Measurements from ENCODE around the gene PLPPR1. TPM values are rescaled to one million over a fixed set of nuclear protein-coding genes. Genes with fewer than 3 reads are reported as not detected.

Gene PLPPR1
- total RNA-seq, 1 donor from 2014 or later: 12.2 TPM

DNA sequence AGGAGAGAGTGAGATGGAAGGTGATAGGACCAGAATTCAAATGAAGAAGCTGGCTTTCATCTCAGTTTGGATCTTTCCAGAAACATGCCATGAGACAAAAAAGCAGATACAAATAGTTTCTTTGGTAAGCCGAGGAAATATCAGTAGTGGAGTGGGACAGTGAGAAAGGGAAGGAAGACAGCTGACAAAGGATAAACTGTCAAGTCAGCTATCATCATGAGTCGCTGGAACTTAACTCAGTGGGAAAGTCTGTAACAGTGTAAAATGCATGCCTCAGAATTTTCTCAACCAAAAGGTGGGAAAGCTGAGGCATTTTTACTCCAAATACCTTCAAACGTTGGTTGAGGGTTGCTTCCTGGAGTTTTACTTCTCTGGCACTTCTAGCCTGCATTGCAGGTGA, 129.8 kb downstream of the PLPPR1 start:
- H3K4me3 Mint-ChIP-seq (ENCODE audit: low read depth): no peak overlapping the region
- no peaks in the 10 kb centered on the region for H3K9me3 Mint-ChIP-seq (ENCODE audit: low read depth)
- peaks cover 2% of the 10 kb centered on the region for H3K4me1 Mint-ChIP-seq (ENCODE audit: low read depth)
- H3K27ac Mint-ChIP-seq: no peak overlapping the region
- no peaks in the 10 kb centered on the region for H3K36me3 Mint-ChIP-seq (ENCODE audit: insufficient read depth)
- DNase-seq (ENCODE audit: low spot score, unreplicated experiment): no peak
- TF ChIP-seq, protein P1, sequence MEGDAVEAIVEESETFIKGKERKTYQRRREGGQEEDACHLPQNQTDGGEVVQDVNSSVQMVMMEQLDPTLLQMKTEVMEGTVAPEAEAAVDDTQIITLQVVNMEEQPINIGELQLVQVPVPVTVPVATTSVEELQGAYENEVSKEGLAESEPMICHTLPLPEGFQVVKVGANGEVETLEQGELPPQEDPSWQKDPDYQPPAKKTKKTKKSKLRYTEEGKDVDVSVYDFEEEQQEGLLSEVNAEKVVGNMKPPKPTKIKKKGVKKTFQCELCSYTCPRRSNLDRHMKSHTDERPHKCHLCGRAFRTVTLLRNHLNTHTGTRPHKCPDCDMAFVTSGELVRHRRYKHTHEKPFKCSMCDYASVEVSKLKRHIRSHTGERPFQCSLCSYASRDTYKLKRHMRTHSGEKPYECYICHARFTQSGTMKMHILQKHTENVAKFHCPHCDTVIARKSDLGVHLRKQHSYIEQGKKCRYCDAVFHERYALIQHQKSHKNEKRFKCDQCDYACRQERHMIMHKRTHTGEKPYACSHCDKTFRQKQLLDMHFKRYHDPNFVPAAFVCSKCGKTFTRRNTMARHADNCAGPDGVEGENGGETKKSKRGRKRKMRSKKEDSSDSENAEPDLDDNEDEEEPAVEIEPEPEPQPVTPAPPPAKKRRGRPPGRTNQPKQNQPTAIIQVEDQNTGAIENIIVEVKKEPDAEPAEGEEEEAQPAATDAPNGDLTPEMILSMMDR (IDR thresholded peaks at IDR 0.05; ENCODE audit: unreplicated experiment): no peak
- H3K27me3 Mint-ChIP-seq: no peaks in the 10 kb centered on the region

DNA sequence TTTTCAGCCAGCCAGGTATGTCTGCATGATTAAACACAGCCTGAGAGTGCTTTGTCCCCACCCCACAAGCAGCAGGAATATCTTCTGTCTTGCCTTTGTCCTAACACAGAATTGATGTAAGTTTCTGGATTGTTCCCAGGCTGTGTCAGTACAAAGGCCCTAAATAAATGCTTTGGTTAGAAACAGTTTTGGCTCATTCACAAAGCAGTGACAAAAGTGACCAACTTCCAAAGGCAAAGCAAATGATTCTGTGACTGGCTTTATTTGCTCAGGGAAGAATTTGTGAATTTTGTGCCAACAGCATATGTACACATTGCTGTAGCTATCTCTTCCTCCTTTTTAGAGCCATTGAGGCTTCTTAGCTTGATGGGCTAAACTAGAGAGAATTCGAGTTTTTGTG, 133.7 kb downstream of the PLPPR1 start:
- TF ChIP-seq, protein P1 (IDR thresholded peaks at IDR 0.05; ENCODE audit: unreplicated experiment): no peak
- Mint-ChIP-seq H3K27me3 (no peaks in the 10 kb centered on the region), H3K36me3 (ENCODE audit: insufficient read depth) (no peaks in the 10 kb centered on the region), H3K27ac (no peak overlapping the region), H3K9me3 (ENCODE audit: low read depth) (no peaks in the 10 kb centered on the region), H3K4me3 (ENCODE audit: low read depth) (no peak overlapping the region), H3K4me1 (ENCODE audit: low read depth) (peaks cover 10% of the 10 kb centered on the region)
- DNase-seq (ENCODE audit: low spot score, unreplicated experiment): no peak

DNA sequence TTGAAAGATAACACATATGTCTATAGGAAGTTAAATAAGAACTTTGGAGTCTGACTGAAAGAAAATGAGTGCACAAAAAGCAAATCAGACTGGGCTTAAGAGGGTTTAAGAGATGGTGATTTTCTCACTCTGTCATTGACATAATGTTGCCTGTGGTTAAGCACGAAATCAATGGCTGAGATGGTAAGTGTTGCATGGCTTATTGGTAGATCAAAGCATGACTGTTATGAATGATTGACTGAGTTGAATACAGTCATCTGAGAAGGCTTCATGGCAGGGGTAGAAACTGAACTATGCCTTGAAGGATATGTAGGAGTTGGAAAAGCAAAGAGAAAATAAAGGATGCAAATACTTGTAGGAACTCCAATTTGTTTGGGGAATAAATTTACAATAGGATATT, 136.6 kb downstream of the PLPPR1 start:
- DNase-seq (ENCODE audit: low spot score, unreplicated experiment): no peak
- TF ChIP-seq, protein P1 (IDR thresholded peaks at IDR 0.05; ENCODE audit: unreplicated experiment): no peak
- peaks cover 15% of the 10 kb centered on the region for H3K4me1 Mint-ChIP-seq (ENCODE audit: low read depth)
- H3K36me3 Mint-ChIP-seq (ENCODE audit: insufficient read depth): no peaks in the 10 kb centered on the region
- no peak overlapping the region for H3K27ac Mint-ChIP-seq
- no peak overlapping the region for H3K4me3 Mint-ChIP-seq (ENCODE audit: low read depth)
- H3K27me3 Mint-ChIP-seq: no peaks in the 10 kb centered on the region
- H3K9me3 Mint-ChIP-seq (ENCODE audit: low read depth): peaks cover 3% of the 10 kb centered on the region

DNA sequence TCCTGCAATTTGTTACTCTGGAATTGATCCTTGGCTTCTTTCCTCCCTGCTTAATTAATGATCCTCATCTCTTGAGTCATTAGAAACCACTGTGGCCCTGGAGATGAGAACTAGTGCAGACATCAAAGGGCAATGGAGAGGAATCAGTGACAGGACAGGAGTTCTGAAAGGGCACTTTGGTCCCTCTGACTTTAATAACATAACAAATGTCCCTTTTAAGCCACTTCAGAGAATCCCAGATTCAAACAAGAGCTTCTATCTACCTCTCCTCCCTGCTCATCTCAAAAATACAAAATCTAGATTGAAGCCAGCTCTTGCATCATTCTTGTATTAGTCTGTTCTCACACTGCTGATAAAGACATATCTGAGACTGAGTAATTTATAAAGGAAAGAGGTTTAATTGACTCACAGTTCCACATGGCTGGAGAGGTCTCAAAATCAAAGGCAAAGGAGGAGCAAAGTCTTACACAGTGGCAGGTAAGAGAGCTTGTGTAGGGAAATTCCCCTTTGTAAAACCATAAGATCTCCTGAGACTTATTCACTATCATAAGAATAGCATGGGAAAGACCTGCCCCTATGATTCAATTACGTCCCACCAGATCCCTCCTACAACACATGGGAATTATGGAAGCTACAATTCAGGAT, 139.1 kb downstream of the PLPPR1 start:
- H3K27me3 Mint-ChIP-seq: no peaks in the 10 kb centered on the region
- DNase-seq (ENCODE audit: low spot score, unreplicated experiment): no peak
- peaks cover 13% of the 10 kb centered on the region for H3K4me1 Mint-ChIP-seq (ENCODE audit: low read depth)
- peaks cover 3% of the 10 kb centered on the region for H3K9me3 Mint-ChIP-seq (ENCODE audit: low read depth)
- TF ChIP-seq, protein P1 (IDR thresholded peaks at IDR 0.05; ENCODE audit: unreplicated experiment): no peak
- no peaks in the 10 kb centered on the region for H3K36me3 Mint-ChIP-seq (ENCODE audit: insufficient read depth)
- no peak overlapping the region for H3K4me3 Mint-ChIP-seq (ENCODE audit: low read depth)
- no peak overlapping the region for H3K27ac Mint-ChIP-seq

DNA sequence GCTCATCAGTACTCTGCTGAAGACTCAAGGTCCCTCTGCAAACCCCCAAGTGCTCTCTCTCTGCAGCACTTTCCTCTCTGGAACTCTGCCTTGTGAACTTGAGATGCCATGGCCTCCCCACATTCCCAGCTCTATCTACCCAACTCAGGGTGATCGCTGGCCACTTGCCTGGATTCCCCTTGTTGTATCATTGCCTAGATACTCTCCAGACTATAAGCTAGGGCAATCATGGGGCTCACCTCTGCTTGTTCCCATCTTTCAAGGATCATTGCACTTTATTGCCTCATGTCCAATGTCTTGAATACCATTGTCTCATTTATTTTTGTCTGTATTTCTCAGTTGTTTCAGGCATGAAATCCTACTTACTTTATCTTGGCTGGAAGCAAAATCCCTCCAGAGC, 144.1 kb downstream of the PLPPR1 start:
- Mint-ChIP-seq H3K4me3 (ENCODE audit: low read depth) (no peak overlapping the region), H3K36me3 (ENCODE audit: insufficient read depth) (peaks cover 2% of the 10 kb centered on the region), H3K4me1 (ENCODE audit: low read depth) (peaks cover 1% of the 10 kb centered on the region), H3K27me3 (no peaks in the 10 kb centered on the region), H3K9me3 (ENCODE audit: low read depth) (peaks cover 12% of the 10 kb centered on the region), H3K27ac (no peak overlapping the region)
- no peak for DNase-seq (ENCODE audit: low spot score, unreplicated experiment)
- TF ChIP-seq, protein P1 (IDR thresholded peaks at IDR 0.05; ENCODE audit: unreplicated experiment): no peak
